ENCODE measurements around the gene TVP23C.
A peak's percentile ranks its signal among the peaks of the same experiment; 100 is the strongest.

The TVP23C gene

DNA sequence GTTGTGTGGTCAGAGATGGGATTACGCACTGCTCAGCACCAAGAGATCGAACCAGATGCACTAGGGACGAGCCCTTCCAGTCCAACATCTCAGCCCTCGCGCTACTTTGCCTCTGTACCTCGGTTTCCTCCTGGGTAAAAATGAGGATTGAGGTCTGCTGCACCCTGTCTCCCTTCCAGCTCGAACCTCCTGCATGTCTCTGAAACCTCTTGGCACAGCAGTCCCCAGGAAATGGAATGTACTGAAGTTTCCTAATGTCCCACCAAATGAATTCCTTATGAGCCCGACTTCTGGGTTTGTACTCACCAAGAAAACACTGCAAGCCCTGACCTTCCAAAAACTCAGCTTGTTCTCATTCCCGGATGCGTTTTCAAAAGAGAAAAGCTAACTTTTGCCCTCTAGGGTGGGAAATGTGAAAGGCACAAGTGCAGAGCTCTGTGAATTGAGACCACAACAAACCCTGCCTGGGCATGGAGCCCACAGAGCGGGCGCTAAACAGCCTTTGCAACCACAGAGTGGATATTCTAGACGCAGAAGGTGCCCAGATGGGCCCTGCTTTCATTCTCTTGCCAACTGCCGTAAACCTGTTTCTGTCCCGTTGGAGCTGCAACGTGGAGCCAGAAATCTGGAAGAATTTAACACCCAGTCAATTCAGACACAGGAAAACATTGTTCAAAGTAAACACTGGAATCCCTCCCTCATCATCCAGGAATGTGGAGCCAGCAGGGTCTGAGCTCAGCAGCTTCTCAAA lies 106.1 kb downstream of the TVP23C start:
- Histone ChIP-seq H3K4me3 (ENCODE audit: low read length, poor library complexity, severe bottlenecking) (no peak overlapping the region), H3K36me3 (ENCODE audit: insufficient read depth, low read length) (no peaks in the 10 kb centered on the region), H3K27me3 (ENCODE audit: insufficient read depth, low read length, poor library complexity, severe bottlenecking) (no peaks in the 10 kb centered on the region), H3K9ac (ENCODE audit: low read depth, low read length, poor library complexity, severe bottlenecking) (no peak overlapping the region), H3K4me1 (ENCODE audit: insufficient read depth, low read length, poor library complexity, severe bottlenecking) (no peaks in the 10 kb centered on the region), H3K9me2 (replicated peaks; ENCODE audit: low read depth, low read length) (no peaks in the 10 kb centered on the region), H3K79me2 (ENCODE audit: insufficient read depth, low read length) (no peaks in the 10 kb centered on the region), H3K9me3 (ENCODE audit: insufficient read depth, low read depth, low read length) (no peaks in the 10 kb centered on the region), H3F3A (ENCODE audit: low read depth) (no peaks in the 10 kb centered on the region), H3K4me2 (ENCODE audit: low read depth, low read length, poor library complexity, severe bottlenecking) (peak overlapping the region; percentile 28), H2AFZ (ENCODE audit: low read length) (no peak overlapping the region), H4K20me1 (ENCODE audit: insufficient read depth, low read length, poor library complexity, severe bottlenecking) (no peaks in the 10 kb centered on the region)
- TF ChIP-seq, protein P1, sequence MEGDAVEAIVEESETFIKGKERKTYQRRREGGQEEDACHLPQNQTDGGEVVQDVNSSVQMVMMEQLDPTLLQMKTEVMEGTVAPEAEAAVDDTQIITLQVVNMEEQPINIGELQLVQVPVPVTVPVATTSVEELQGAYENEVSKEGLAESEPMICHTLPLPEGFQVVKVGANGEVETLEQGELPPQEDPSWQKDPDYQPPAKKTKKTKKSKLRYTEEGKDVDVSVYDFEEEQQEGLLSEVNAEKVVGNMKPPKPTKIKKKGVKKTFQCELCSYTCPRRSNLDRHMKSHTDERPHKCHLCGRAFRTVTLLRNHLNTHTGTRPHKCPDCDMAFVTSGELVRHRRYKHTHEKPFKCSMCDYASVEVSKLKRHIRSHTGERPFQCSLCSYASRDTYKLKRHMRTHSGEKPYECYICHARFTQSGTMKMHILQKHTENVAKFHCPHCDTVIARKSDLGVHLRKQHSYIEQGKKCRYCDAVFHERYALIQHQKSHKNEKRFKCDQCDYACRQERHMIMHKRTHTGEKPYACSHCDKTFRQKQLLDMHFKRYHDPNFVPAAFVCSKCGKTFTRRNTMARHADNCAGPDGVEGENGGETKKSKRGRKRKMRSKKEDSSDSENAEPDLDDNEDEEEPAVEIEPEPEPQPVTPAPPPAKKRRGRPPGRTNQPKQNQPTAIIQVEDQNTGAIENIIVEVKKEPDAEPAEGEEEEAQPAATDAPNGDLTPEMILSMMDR (conservative IDR thresholded peaks at IDR 0.05; ENCODE audit: low read length) = peak; percentile 12; the same call in 1 of the 2 replicates
- TF ChIP-seq EZH2phosphoT487 (IDR thresholded peaks at IDR 0.05; ENCODE audit: borderline replicate concordance) = no peak

DNA sequence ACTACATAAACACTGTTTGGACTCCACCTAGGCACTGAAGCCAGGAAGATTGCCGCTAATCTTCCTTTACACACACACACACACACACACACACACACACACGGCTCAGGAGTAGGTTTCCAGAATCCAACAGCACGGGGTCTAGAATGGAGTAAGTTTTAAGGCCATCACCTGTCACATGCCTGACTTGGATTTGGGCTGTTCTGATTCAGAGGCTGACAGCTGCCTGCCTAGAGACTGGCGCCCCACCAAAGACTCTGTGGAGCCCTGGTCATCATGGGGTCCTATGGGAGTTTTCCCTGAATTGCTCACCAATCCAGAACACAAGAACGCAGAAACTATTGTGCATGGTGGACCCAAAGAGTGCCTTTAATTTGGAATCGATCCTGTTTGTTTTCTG lies 106.8 kb downstream of the TVP23C start:
- H3K9me2 ChIP-seq (replicated peaks; ENCODE audit: low read depth, low read length) = no peaks in the 10 kb centered on the region
- H2AFZ ChIP-seq (ENCODE audit: low read length) = no peak overlapping the region
- no peak overlapping the region for H3K4me2 ChIP-seq (ENCODE audit: low read depth, low read length, poor library complexity, severe bottlenecking)
- no peak overlapping the region for H3K9ac ChIP-seq (ENCODE audit: low read depth, low read length, poor library complexity, severe bottlenecking)
- no peaks in the 10 kb centered on the region for H3K27me3 ChIP-seq (ENCODE audit: insufficient read depth, low read length, poor library complexity, severe bottlenecking)
- no peaks in the 10 kb centered on the region for H3K36me3 ChIP-seq (ENCODE audit: insufficient read depth, low read length)
- no peaks in the 10 kb centered on the region for H3K9me3 ChIP-seq (ENCODE audit: insufficient read depth, low read depth, low read length)
- no peaks in the 10 kb centered on the region for H3K79me2 ChIP-seq (ENCODE audit: insufficient read depth, low read length)
- H3F3A ChIP-seq (ENCODE audit: low read depth) = no peaks in the 10 kb centered on the region
- H4K20me1 ChIP-seq (ENCODE audit: insufficient read depth, low read length, poor library complexity, severe bottlenecking) = no peaks in the 10 kb centered on the region
- no peaks in the 10 kb centered on the region for H3K4me1 ChIP-seq (ENCODE audit: insufficient read depth, low read length, poor library complexity, severe bottlenecking)
- no peak for TF ChIP-seq EZH2phosphoT487 (IDR thresholded peaks at IDR 0.05; ENCODE audit: borderline replicate concordance)
- TF ChIP-seq, protein P1 (conservative IDR thresholded peaks at IDR 0.05; ENCODE audit: low read length) = no peak
- no peak overlapping the region for H3K4me3 ChIP-seq (ENCODE audit: low read length, poor library complexity, severe bottlenecking)

DNA sequence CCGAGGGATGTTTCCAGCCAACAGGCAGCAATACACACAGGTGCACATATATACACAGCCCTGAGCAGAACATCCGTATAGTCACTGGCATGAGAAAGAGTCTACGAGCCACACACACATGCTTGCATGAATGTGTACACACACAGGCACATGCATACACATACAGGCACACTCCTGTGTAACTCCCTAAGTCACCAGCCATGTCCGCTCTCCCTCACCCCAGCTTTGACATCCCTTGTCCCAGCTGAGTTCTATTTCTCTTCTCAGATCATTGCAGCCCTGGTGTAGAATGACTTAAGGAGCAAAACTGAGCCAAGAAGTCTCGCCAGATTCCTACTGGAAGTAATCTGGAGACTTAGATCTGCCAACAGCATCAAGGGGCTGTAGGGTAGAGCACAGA lies 108.9 kb downstream of the TVP23C start:
- Histone ChIP-seq H3K27me3 (ENCODE audit: insufficient read depth, low read length, poor library complexity, severe bottlenecking) (no peaks in the 10 kb centered on the region), H3K9ac (ENCODE audit: low read depth, low read length, poor library complexity, severe bottlenecking) (no peak overlapping the region), H3K4me3 (ENCODE audit: low read length, poor library complexity, severe bottlenecking) (no peak overlapping the region), H3K9me2 (replicated peaks; ENCODE audit: low read depth, low read length) (no peaks in the 10 kb centered on the region), H3K4me2 (ENCODE audit: low read depth, low read length, poor library complexity, severe bottlenecking) (no peak overlapping the region), H2AFZ (ENCODE audit: low read length) (no peak overlapping the region), H4K20me1 (ENCODE audit: insufficient read depth, low read length, poor library complexity, severe bottlenecking) (no peaks in the 10 kb centered on the region), H3K9me3 (ENCODE audit: insufficient read depth, low read depth, low read length) (no peaks in the 10 kb centered on the region), H3K79me2 (ENCODE audit: insufficient read depth, low read length) (no peaks in the 10 kb centered on the region), H3F3A (ENCODE audit: low read depth) (no peaks in the 10 kb centered on the region), H3K36me3 (ENCODE audit: insufficient read depth, low read length) (no peaks in the 10 kb centered on the region), H3K4me1 (ENCODE audit: insufficient read depth, low read length, poor library complexity, severe bottlenecking) (no peaks in the 10 kb centered on the region)
- TF ChIP-seq EZH2phosphoT487 (IDR thresholded peaks at IDR 0.05; ENCODE audit: borderline replicate concordance) = no peak
- TF ChIP-seq, protein P1 (conservative IDR thresholded peaks at IDR 0.05; ENCODE audit: low read length) = no peak
